GM19240 (cell line): ENCODE measurements around the gene NME5.
A peak's percentile ranks its signal among the peaks of the same experiment; 100 is the strongest.
"Not testable (repeated sequence)": the region's sequence is repeated elsewhere in the genome, so short reads cannot be mapped to it uniquely, and the experiment has no call there.

Source experiments
- DNase-seq: peaks from one replicate; pipeline ENCODE4 v3.0.0; 2011; ENCODE audit warnings: low spot score; ENCODE audit not compliant: insufficient read length

The NME5 gene

GRCh38 chr5:138138949-138139780 lies at the start of gene NME5:
Gene NME5, minus strand, starts transcription at chr5:138139428. Its CDS starts 648 bp downstream, at chr5:138138780.
- DNase-seq, result peak; percentile 29

GRCh38 chr5:138188626-138189025 lies 49.4 kb upstream of the NME5 start:
- DNase-seq, result no peak

- DNase-seq, result no peak
Measured at GRCh38 chr5:138186002-138186447, 46.8 kb upstream of the NME5 start.

GRCh38 chr5:138182808-138183207 lies 43.6 kb upstream of the NME5 start:
- DNase-seq, result no peak

GRCh38 chr5:138180841-138181240 lies 41.6 kb upstream of the NME5 start:
- no peak for DNase-seq

GRCh38 chr5:138180183-138180782 lies 41.1 kb upstream of the NME5 start:
- DNase-seq, result no peak

- DNase-seq, result no peak
Measured at GRCh38 chr5:138179277-138179857, 40.1 kb upstream of the NME5 start.

GRCh38 chr5:138178516-138179276 lies 39.5 kb upstream of the NME5 start, which contains the start of the genes BRD8 and KIF20A:
Gene BRD8, minus strand, starts transcription at chr5:138178630. Its CDS starts 16 bp downstream, at chr5:138178614.
Gene KIF20A, plus strand, starts transcription at chr5:138179112. Its CDS starts 569 bp downstream, at chr5:138179681.
- DNase-seq, result peak; percentile 75

GRCh38 chr5:138177941-138178515 lies 38.8 kb upstream of the NME5 start:
- peak; percentile 12 for DNase-seq

GRCh38 chr5:138170299-138170698 lies 31.1 kb upstream of the NME5 start:
- DNase-seq, result no peak

GRCh38 chr5:138169124-138169523 lies 29.9 kb upstream of the NME5 start:
- DNase-seq, result no peak

- DNase-seq, result no peak
Measured at GRCh38 chr5:138163721-138164120, 24.5 kb upstream of the NME5 start.

GRCh38 chr5:138160706-138161105 lies 21.5 kb upstream of the NME5 start:
- no peak for DNase-seq

GRCh38 chr5:138159666-138160065 lies 20.4 kb upstream of the NME5 start:
- DNase-seq, result no peak

GRCh38 chr5:138157626-138158025 lies 18.4 kb upstream of the NME5 start:
- no peak for DNase-seq

- not testable (repeated sequence) for DNase-seq
Measured at GRCh38 chr5:138155977-138156376, 16.7 kb upstream of the NME5 start.

- DNase-seq, result no peak
Measured at GRCh38 chr5:138149530-138149929, 10.3 kb upstream of the NME5 start.

GRCh38 chr5:138148811-138149210 lies 9.6 kb upstream of the NME5 start:
- no peak for DNase-seq

GRCh38 chr5:138143578-138143977 lies 4.3 kb upstream of the NME5 start:
- DNase-seq, result not testable (repeated sequence)

GRCh38 chr5:138141734-138142133 lies 2.5 kb upstream of the NME5 start:
- DNase-seq, result no peak

- DNase-seq, result no peak
Measured at GRCh38 chr5:138140268-138140667, 1.0 kb upstream of the NME5 start.
